ENCODE data around the gene GRM5.

DNA sequence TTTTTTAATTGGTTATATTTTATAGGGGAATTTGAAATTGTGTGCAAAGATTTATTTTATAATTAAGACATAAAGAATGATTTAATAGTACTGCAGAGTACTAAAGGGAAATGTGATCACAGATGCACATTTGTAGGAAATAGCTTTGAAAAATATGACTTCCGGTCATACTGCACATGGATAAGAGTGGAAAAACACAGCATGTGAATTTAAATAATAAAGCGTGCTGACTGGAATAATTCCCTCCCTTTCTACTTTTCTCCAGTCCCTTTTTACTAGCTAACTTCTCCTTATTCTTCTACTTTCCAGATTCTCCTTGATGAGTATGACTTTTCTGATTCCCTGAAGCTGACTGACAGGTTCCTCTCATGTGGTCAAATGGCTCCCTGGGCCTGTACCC is 489.9 kb downstream of the GRM5 start:
- no peak for TF ChIP-seq POLR2AphosphoS5 (IDR thresholded peaks at IDR 0.05; ENCODE audit: low read depth, low read length)
- TF ChIP-seq, protein P1, sequence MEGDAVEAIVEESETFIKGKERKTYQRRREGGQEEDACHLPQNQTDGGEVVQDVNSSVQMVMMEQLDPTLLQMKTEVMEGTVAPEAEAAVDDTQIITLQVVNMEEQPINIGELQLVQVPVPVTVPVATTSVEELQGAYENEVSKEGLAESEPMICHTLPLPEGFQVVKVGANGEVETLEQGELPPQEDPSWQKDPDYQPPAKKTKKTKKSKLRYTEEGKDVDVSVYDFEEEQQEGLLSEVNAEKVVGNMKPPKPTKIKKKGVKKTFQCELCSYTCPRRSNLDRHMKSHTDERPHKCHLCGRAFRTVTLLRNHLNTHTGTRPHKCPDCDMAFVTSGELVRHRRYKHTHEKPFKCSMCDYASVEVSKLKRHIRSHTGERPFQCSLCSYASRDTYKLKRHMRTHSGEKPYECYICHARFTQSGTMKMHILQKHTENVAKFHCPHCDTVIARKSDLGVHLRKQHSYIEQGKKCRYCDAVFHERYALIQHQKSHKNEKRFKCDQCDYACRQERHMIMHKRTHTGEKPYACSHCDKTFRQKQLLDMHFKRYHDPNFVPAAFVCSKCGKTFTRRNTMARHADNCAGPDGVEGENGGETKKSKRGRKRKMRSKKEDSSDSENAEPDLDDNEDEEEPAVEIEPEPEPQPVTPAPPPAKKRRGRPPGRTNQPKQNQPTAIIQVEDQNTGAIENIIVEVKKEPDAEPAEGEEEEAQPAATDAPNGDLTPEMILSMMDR (IDR thresholded peaks at IDR 0.05): no peak

Data from Panc1 (cell line).